ELR (cell line): ENCODE data around the gene FRAT1.
"Not testable (repeated sequence)": the region's sequence is repeated elsewhere in the genome, so short reads cannot be mapped to it uniquely, and the experiment has no call there.

Source experiments
- DNase-seq: peaks from one replicate; pipeline ENCODE4 v3.0.0-alpha.2; 2015; ENCODE audit warnings: low read depth

FRAT1 gene, protein sequence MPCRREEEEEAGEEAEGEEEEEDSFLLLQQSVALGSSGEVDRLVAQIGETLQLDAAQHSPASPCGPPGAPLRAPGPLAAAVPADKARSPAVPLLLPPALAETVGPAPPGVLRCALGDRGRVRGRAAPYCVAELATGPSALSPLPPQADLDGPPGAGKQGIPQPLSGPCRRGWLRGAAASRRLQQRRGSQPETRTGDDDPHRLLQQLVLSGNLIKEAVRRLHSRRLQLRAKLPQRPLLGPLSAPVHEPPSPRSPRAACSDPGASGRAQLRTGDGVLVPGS

DNA sequence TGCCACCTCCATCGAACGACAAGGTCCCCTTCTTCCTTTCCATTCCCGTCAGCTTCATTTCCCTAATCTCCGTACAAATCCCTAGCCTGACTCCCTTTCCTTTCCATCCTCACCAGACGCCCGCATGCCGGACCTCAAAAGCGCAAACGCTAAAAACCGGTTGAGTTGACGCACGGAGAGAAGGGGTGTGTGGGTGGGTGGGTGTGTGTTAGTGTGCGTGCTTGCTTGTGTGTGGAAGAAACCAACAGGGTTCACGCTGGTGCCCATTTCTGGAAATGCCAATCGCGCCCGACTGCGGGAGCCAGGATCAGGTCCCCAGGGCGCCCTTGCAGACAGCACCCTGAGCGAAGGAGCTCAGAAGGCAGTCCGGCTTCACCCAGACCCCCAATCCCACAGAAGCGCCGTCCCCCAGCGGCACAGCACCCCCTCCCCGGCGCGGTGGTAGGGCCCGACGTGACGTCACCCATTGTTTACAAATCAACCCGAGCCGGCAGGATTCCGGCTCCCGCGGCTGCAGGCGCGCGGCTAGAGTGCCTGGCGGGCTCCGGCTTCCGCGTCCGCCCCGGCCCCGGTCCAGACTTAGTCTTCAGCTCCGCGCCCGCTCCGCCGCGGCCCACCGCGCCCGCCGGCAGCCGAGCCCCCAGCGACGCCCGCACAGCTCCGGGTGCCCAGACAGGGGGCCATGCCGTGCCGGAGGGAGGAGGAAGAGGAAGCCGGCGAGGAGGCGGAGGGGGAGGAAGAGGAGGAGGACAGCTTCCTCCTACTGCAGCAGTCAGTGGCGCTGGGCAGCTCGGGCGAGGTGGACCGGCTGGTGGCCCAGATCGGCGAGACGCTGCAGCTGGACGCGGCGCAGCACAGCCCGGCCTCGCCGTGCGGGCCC is at the start of gene FRAT1:
Gene FRAT1, plus strand, starts transcription at position 500 of the 880 bp plus-strand sequence. Its CDS starts 183 bp downstream, at position 683.
- DNase-seq = peak; percentile 91

DNA sequence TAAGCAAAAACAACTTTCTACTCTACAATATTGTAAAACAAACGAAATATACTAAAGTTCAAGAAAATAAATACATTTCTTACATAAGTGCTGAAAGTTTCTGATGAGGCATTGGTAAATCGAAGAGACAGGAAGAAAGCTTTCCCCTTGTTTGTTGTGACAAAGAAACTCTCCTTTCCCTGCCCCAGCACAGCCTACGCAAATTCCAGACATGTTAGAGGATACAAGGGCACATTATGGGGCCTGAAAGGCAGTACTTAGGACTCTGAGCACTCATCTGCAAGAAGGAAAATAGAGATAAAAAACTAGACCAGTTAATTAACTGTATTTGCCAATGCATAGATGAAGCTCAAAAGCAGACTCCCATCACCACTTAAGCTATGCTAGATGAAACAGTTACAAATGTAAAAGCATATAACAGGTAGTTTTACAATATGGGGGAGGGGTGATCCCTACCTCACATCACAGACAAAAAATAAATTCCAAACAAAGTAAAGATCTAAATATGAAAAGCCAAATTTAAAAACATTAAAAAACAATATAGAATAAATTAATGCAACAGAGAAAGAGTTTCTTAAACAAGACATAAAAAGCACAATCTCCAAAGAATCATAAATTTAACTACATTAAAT is 48.4 kb upstream of the FRAT1 start:
- DNase-seq = peak; percentile 15

DNA sequence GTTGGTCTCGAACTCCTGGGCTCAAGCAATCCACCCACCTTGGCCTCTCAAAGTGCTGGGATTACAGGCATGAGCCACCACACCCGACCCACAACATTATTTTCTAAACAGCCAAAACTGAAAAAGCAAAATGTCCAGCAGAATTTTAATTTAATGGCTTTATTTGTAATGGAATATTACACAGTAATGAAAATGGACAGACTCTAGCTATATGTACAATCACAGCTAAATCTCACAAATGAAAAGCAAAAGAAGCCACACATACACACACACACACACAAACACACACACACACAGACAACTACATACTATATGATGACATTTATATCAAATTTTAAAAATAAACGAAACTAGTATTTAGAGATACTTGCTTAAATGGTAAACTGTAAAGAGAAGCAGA is 45.4 kb upstream of the FRAT1 start:
- DNase-seq = no peak

DNA sequence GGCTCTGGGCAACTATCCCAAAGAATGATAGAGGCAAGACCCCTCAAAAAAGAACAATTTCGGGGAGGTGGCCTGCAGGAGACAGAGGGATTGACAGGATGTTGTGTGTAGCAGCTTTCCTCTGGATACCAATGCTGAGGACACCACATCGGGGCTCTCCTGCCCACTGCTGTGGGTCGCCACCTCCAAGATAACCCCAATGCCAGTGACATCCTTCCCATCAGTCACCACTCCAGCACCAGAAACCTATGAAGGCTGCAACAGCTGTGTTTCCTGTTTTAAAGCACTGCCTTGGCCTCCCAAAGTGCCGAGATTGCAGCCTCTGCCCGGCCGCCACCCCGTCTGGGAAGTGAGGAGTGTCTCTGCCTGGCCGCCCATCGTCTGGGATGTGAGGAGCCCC is 44.2 kb upstream of the FRAT1 start:
- no peak for DNase-seq

DNA sequence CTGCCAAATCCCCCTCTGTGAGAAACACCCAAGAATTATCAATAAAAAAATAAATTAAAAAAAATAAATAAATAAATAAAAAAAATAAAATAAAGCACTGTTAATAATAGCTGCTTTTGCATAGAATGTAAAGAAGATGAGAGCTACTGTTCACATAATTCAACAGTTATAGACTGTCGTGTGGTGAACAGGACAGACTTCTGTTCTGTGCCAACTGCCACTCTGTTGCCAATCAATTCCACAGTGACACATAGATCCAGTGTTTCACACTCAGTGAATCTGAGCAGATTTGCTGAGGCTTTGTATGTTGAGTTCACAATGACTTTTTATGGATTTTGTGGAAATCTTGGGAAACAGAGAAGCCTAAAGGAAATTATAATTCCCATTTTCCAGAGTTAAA is 41.5 kb upstream of the FRAT1 start:
- DNase-seq = no peak

DNA sequence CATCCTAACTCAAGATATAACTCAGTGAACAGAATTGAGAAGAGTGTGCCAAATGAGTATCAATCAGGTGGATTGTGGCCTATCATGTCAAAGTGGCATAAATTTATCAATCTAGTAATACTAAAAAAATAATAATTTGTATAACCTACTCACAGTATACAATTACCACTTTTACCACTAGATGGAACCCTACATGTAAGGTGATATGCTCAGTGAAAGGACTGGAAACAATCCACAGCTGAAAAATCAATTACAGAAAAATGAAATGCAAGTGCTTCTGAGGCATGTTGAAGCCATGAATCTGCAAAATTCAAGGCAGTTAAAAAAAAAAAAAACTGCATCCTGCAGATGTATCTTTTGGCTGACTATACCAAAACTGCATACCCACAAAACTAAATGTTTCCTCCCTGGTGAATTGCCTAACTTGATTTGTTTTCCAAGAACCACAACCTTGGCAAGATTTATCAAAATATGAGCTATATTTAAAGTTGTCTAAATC is 40.5 kb upstream of the FRAT1 start:
- peak; percentile 82 for DNase-seq

DNA sequence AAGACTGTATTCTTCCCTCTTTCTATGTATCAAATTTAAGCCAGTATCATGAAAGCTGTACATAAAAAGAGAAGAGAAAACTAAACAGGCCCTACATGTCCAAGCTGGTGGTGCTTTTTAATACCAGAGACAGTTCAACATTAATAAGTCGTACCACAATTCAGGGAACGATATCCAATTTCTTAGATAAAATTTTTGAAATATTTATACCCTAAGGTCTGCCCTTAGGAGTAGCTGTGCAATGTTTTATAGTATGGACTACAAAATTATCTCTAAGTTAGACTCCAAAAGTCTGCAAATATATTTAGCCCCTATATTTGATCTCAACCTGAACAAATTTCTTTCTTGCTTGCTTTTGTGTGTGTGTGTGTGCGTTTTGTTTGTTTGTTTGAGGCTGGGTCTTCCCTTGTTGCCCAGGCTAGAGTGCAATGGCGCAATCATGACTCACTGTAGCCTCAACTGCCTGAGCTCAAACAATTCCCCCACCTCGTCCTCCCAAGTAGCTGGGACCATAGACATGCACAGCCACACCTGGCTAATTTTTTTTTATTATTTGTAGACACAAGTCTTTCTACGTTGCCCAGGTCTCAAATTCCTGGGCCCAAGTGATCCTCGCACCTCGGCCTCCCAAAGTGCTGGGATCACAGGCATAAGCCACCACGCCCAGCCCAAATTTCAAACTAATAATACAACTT is 39.8 kb upstream of the FRAT1 start:
- peak; percentile 60 for DNase-seq

DNA sequence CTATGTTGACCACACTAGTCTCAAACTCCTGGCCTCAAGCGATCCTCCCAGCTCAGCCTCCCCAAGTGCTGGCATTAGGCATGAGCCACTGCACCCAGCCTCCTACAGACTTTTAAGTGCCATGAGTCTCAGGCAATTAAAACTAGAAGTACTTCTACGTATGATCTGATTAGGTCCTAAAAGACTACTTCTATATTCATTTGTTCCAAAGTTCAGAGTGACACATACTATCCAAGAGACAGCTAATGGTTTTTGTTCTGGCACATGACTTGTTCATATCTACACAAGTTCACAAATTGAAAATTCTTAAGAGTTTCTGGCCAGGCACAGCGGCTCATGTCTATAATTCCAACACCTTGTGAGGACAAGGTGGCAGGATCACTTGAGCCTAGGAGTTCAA is 38.3 kb upstream of the FRAT1 start:
- no peak for DNase-seq

DNA sequence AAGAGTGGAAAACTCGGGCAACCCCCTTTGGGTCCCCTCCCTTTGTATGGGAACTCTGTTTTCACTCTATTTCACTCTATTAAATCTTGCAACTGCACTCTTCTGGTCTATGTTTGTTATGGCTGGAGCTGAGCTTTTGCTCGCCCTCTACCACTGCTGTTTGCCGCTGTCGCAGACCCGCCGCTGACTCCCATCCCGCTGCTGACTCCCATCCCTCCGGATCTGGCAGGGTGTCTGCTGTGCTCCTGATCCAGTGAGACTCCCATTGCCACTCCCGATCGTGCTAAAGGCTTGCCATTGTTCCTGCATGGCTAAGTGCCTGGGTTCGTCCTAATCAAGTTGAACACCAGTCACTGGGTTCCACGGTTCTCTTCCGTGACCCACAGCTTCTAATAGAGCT is 29.0 kb upstream of the FRAT1 start:
- DNase-seq = not testable (repeated sequence)

DNA sequence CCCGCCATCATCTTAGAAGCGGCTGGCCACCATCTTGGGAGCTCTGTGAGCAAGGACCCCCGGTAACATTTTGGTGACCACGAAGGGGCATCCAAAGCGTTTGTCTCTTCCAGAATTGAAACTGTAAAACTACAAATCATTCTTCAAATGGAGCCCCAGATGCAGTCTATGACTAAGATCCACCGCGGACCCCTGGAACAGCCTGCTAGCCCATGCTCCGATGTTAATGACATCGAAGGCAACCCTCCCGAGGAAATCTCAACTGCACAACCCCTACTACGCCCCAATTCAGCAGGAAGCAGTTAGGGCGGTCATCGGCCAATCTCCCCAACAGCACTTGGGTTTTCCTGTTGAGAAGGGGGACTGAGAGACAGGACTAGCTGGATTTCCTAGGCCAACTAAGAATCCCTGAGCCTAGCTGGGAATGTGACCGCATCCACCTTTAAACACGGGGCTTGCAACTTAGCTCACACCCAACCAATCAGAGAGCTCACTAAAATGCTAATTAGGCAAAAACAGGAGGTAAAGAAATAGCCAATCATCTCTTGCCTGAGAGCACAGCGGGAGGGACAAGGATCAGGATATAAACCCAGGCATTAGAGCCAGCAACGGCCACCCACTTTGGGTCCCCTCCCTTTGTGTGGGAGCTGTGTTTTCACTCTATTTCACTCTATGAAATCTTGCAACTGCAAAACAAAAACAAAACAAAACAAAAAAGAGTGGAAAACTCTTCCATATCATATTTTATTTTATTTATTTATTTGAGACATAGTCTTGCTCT is 28.3 kb upstream of the FRAT1 start:
- not testable (repeated sequence) for DNase-seq

DNA sequence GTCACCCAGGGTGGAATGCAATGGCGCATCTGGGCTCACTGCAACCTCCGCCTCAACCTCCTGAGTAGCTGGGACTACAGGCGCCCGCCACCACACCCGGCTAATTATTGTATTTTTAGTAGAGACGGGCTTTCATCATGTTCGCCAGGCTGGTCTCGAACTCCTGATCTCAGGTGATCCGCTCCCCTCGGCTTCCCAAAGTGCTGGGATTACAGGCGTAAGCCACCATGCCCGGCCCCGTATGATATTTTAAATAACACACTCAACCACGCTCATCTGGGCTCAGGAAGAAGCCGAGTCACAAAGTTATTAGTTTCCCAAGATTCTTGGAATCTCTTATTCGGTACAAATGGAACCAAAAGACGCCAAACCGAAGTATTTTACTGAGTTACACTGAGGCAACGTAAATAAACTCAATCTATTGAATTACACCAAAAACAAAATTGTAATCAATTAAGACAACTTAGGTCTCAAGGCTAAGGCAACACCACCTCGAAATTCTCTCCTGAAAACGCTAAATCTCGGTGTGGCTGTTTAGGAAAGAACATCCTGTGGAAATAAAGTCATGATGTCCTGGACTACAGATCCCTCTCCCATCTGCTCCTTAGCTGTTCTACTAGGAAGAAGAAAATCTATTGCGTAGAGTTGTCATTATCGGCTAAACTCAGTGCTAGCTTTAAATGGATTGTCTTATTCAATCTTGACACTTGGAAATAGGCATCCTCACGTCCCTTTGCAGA is 27.5 kb upstream of the FRAT1 start:
- DNase-seq = peak; percentile 23

DNA sequence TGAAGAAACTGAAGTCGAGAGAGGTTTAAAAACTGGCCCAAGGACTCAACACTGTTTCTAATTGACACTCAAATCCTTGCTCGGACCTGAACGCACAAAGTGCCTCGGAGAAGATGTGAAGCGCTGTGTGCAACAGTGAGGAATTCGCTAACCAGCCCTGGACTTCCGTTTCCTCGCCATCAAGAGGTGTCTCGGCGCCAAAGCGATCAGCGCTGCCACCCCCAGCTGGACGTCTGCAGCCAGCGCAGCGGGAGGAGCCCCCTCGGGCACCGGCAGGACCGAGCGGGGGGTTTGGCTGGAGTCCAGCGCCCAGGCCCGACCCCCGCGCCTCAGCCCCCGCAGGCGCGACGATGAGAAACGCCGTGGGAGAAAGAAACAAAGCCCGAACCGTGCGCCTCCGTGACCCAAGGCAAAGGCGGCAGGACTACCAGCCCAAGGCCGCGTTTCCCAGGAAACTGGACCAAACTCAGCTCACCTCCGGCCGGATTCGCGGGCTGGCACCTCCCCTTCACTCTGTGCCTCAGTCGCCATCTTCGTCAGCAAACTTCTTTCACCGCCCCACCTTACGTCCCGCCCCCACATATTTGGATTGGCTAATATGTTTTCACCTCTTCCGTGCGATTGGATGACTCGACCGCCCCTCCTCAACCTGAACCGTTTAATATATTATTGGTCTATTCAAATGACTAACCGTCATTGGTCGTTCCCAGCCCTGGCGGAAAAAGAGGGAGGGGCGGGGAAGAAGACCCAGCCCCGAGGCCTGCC is 26.8 kb upstream of the FRAT1 start, which contains the start of gene ARHGAP19:
Gene ARHGAP19, minus strand, starts transcription at position 541 of the 765 bp plus-strand sequence. Its CDS starts 10 bp downstream, at position 531.
- peak; percentile 100 for DNase-seq

DNA sequence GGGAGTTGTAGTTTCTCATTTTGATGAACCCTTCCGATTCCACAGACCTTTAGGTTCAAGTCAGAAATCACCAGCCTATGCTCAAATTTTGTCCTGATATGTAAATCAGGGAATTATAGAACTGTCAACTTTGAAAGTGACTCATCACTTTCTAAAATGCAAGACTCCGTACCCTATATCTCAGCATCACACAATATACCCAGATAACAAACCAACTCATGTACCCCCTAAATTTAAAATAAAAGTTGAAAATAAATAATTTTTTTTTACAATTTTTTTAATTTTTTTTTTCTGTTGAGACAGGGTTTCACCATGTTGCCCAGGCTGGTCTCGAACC is 26.2 kb upstream of the FRAT1 start:
- DNase-seq = no peak

DNA sequence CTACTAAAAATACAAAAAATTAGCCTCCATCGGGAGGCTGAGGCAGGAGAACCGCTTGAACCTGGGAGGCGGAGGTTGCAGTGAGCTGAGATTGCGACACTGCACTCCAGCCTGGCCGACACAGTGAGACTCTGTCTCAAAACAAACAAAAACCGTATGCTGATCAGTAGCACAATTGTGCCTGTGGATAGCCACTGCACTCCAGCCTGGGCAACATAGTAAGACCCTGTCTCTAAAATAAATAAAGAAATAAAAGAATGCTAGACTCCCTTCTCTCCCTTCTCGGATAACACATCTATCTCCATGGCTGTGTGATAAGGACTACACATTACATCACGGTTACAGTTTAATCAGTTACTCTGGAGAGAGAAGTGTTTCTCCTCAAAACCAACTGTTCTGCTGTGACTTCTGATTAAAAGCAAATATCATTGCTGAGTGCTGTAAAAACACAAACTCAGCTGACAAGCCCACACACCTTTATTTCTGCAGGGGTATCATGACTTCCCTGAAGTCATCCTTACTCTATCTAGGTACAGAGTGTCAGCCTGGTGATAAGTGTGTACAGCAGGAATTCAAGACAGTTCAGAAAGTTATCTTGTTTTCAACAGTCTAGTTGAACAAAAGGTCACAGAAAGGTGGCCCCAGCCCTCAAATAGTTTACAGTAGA is 21.4 kb upstream of the FRAT1 start:
- no peak for DNase-seq

DNA sequence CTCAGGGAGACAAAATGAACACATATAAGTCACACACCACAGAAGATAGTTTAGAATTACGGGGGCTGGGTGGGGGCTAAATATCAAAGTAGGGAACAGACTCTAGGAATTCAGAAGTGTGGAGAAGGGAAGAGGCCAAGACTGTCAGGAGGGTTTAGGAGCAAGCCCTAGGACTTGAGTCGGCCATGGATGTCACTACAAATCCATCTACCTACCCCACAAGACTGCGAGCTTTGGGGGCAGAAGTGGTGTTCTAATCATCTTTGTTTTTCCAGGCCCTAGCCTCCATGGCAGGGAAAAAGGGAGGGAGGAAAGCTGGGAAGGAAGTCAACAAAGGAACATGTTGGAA is 20.9 kb upstream of the FRAT1 start:
- no peak for DNase-seq

DNA sequence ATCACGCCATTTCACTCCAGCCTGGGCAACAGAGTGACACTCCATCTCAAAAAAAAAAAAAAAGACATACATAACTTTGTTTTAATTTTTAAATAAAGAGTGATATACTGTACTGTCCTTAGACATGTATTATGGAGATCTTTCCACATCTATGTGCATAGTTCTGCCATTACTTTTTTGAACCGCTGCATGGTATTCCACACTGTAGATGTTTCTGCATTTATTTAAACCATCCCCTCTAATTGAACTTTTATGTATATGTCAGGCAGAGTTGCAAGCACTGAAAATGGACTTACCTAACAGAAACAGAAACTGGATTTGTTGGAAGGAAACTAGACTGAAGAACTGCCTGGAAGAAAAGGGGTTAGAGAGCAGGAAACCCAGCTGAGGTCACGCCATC is 18.1 kb upstream of the FRAT1 start:
- DNase-seq = no peak

DNA sequence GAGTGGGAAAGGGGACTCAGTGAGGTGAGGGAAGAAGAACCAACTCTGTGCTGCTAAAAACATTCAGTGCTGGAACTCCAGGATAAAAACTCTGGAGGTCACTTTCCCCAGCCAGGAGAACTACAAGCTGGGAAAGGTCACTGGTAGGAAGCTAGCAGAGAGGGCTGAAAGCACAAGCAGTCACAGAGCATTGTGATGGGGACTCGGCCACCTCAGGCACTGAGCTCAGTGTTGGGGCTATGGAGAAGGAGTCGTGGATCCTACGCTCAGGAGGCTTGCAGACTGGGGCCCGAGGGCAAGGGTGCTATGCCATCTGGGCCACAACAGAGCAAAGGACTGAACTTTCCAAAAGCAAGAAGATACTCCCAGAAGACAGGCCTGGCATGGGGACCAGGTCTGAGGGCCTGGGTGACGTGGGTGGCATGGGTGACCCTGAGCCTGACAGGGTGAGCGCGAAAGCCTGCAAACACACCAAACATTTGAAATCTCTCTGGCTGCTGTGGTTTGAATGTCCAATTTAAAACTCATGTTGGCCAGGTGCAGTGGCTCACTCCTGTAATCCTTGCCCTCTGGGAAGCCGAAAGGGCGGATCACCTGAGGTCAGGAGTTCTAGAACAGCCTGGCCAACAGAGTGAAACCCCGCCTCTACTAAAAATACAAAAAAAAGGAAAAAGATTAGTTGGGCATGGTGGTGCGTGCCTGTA is 16.8 kb upstream of the FRAT1 start:
- no peak for DNase-seq

DNA sequence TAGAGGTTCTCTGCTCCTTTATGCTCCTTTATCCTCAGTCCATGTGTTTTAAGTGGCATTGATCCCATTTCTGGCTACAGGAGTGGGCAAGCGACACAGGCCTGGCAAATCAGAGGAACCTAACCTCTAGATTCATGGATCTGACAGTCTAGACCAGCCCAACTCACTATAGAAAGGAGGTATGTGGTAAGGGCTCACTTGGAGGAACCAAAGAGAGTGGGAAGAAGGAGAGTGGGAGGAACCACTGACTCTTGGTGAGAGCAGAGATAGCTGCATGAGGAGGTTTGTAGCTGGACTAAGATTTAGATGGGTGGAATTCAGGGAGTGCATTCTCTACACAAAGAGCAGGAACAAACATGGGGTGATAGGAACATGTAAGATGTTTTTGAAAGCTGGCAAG is 11.6 kb upstream of the FRAT1 start:
- no peak for DNase-seq
